ENCODE measurements around the gene LITAF.

DNA sequence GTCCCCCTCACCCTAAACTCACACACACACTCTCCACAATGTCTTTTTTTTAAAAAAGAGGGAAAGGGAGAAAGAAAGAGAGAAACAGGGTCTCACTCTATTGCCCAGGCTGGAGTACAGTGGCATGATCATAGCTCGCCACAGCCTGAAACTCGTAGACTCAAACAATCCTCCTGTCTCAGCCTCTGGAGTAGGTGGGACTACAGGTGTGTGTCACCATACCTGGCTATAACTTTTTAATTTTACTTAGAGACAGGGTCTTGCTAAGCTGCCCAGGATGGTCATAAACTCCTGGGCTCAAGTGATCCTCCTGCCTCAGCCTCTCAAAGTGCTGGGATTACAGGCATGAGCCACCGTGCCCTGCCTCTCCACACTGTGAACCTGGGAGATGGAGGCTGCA is 24.9 kb downstream of the LITAF start:
- TF ChIP-seq, protein P1, sequence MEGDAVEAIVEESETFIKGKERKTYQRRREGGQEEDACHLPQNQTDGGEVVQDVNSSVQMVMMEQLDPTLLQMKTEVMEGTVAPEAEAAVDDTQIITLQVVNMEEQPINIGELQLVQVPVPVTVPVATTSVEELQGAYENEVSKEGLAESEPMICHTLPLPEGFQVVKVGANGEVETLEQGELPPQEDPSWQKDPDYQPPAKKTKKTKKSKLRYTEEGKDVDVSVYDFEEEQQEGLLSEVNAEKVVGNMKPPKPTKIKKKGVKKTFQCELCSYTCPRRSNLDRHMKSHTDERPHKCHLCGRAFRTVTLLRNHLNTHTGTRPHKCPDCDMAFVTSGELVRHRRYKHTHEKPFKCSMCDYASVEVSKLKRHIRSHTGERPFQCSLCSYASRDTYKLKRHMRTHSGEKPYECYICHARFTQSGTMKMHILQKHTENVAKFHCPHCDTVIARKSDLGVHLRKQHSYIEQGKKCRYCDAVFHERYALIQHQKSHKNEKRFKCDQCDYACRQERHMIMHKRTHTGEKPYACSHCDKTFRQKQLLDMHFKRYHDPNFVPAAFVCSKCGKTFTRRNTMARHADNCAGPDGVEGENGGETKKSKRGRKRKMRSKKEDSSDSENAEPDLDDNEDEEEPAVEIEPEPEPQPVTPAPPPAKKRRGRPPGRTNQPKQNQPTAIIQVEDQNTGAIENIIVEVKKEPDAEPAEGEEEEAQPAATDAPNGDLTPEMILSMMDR (IDR thresholded peaks at IDR 0.05), result no peak
- no peak for TF ChIP-seq POLR2A (IDR thresholded peaks at IDR 0.05)

Measured in testis (tissue), 2 donors.